ENCODE measurements around the gene C3orf22.

DNA sequence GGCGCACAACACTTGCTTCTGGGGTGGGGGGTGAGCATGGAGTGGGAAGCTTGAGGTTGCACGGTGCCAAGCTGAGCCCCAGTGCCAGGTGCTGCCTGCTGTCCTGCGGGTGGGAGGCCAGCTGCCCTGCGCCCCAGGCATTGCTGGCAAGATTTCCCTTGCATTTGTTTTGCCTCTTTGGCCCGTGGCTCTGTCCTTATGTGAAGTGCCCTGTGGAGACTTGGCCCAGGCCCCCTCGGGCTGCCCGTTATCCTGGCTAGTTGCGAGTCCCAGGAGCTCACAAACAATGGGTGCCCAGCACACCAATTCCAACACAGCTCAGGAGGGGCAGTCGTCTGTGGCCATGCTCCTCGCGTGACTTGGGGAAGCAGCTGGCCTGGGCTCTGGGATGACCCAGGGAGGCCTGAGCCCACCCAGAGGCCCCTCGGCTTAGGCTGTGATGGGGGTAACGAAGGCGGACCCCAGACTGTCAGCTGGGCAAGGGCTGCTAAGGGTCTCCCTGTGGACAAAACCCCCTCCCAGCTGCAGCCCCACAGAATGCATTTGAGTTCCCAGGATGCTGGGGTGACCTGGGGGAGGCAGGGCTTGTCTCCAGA, 5.9 kb downstream of the C3orf22 start:
- TF ChIP-seq, protein P1, sequence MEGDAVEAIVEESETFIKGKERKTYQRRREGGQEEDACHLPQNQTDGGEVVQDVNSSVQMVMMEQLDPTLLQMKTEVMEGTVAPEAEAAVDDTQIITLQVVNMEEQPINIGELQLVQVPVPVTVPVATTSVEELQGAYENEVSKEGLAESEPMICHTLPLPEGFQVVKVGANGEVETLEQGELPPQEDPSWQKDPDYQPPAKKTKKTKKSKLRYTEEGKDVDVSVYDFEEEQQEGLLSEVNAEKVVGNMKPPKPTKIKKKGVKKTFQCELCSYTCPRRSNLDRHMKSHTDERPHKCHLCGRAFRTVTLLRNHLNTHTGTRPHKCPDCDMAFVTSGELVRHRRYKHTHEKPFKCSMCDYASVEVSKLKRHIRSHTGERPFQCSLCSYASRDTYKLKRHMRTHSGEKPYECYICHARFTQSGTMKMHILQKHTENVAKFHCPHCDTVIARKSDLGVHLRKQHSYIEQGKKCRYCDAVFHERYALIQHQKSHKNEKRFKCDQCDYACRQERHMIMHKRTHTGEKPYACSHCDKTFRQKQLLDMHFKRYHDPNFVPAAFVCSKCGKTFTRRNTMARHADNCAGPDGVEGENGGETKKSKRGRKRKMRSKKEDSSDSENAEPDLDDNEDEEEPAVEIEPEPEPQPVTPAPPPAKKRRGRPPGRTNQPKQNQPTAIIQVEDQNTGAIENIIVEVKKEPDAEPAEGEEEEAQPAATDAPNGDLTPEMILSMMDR (IDR thresholded peaks at IDR 0.05; ENCODE audit: insufficient read depth, low read length), result no peak
- TF ChIP-seq, protein P2, sequence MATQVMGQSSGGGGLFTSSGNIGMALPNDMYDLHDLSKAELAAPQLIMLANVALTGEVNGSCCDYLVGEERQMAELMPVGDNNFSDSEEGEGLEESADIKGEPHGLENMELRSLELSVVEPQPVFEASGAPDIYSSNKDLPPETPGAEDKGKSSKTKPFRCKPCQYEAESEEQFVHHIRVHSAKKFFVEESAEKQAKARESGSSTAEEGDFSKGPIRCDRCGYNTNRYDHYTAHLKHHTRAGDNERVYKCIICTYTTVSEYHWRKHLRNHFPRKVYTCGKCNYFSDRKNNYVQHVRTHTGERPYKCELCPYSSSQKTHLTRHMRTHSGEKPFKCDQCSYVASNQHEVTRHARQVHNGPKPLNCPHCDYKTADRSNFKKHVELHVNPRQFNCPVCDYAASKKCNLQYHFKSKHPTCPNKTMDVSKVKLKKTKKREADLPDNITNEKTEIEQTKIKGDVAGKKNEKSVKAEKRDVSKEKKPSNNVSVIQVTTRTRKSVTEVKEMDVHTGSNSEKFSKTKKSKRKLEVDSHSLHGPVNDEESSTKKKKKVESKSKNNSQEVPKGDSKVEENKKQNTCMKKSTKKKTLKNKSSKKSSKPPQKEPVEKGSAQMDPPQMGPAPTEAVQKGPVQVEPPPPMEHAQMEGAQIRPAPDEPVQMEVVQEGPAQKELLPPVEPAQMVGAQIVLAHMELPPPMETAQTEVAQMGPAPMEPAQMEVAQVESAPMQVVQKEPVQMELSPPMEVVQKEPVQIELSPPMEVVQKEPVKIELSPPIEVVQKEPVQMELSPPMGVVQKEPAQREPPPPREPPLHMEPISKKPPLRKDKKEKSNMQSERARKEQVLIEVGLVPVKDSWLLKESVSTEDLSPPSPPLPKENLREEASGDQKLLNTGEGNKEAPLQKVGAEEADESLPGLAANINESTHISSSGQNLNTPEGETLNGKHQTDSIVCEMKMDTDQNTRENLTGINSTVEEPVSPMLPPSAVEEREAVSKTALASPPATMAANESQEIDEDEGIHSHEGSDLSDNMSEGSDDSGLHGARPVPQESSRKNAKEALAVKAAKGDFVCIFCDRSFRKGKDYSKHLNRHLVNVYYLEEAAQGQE (IDR thresholded peaks at IDR 0.05; ENCODE audit: insufficient replicate concordance, low read depth), result no peak
- TF ChIP-seq POLR2AphosphoS5 (IDR thresholded peaks at IDR 0.05; ENCODE audit: low read depth), result no peak
- TF ChIP-seq GABPA (IDR thresholded peaks at IDR 0.05; ENCODE audit: low read depth), result no peak
